IMR-90 (cell line): Measurements from ENCODE around the gene FRMD1. TPM values are rescaled to one million over a fixed set of nuclear protein-coding genes. Genes with fewer than 3 reads are reported as not detected.

Experiments used
- ATAC-seq: fragments of 200-7000 bp; cut with Tn5 transposase; 2 replicates; pipeline ENCODE4 v1.9.1; 2020; ENCODE audit warnings: low read depth, mild to moderate bottlenecking, moderate library complexity
- BruUV-seq: library from RNA; stranded (reverse); fragments of 400-500 nt; replicated peaks from 2 replicates; lab custom pipeline; 2021; lab: Mats Ljungman, UMichigan
- CTCF ChIA-PET: fragments of 300-600 bp; formaldehyde crosslinking; extraction: SDS; loops from one replicate; lab custom pipeline; 2021; ENCODE audit warnings: antibody characterized with exemption; lab: Yijun Ruan, JAX
- POLR2A ChIA-PET: fragments of 300-600 bp; sonication (Branson Sonifier 250); formaldehyde crosslinking; loops from one replicate; lab custom pipeline; 2022; ENCODE audit warnings: antibody characterized with exemption; ENCODE audit not compliant: unreplicated experiment; lab: Charles Lee
- DNase-seq: peaks from one replicate; pipeline ENCODE4 v3.0.0; 2013
- H2AFZ ChIP-seq: replicated peaks from 2 replicates; pipeline ENCODE3; 2013; ENCODE audit warnings: low read length, mild to moderate bottlenecking; ENCODE audit not compliant: poor library complexity
- H2AK5ac ChIP-seq: 2 replicates; pipeline ENCODE4 v1.6.1; 2013; ENCODE audit warnings: low read depth, low read length, inconsistent platforms
- H2AK9ac ChIP-seq: replicated peaks from 2 replicates; pipeline ENCODE3; 2013; ENCODE audit warnings: mild to moderate bottlenecking, low read depth, low read length, moderate library complexity; ENCODE audit not compliant: poor library complexity
- H2BK120ac ChIP-seq: 2 replicates; pipeline ENCODE4 v1.6.1; 2013; ENCODE audit warnings: low read depth, low read length, inconsistent platforms
- H2BK15ac ChIP-seq: 3 replicates; pipeline ENCODE4 v1.6.1; 2013; ENCODE audit warnings: low read depth, low read length, inconsistent platforms
- H2BK20ac ChIP-seq: 2 replicates; pipeline ENCODE4 v1.6.1; 2013; ENCODE audit warnings: low read depth, mild to moderate bottlenecking, inconsistent platforms, low read length, moderate library complexity
- H2BK5ac ChIP-seq: 2 replicates; pipeline ENCODE4 v1.6.1; 2013; ENCODE audit warnings: mild to moderate bottlenecking, low read depth, low read length, inconsistent platforms; ENCODE audit not compliant: poor library complexity, severe bottlenecking
- H3K14ac ChIP-seq: replicated peaks from 2 replicates; pipeline ENCODE4 v1.6.1; 2013; ENCODE audit warnings: low read depth, low read length, inconsistent platforms
- H3K18ac ChIP-seq: 2 replicates; pipeline ENCODE4 v1.6.1; 2013; ENCODE audit warnings: low read depth, low read length, control low read depth
- H3K23ac ChIP-seq: 2 replicates; pipeline ENCODE4 v1.6.1; 2013; ENCODE audit warnings: low read depth, low read length, inconsistent platforms
- H3K27ac ChIP-seq: 2 replicates; pipeline ENCODE4 v1.5.1; 2013; ENCODE audit warnings: mild to moderate bottlenecking, control low read depth, low read length; ENCODE audit not compliant: insufficient read depth
- H3K27me3 ChIP-seq: 2 replicates; pipeline ENCODE4 v1.6.1; 2013; ENCODE audit warnings: low read length; ENCODE audit not compliant: control insufficient read depth, insufficient read depth
- H3K36me3 ChIP-seq: 2 replicates; pipeline ENCODE4 v1.6.1; 2013; ENCODE audit warnings: low read length, mixed read lengths; ENCODE audit not compliant: control insufficient read depth, insufficient read depth
- H3K4ac ChIP-seq: 2 replicates; pipeline ENCODE4 v1.6.1; 2013; ENCODE audit warnings: low read depth, low read length, inconsistent platforms
- H3K4me1 ChIP-seq: 2 replicates; pipeline ENCODE4 v1.6.1; 2013; ENCODE audit warnings: low read length, mixed read lengths; ENCODE audit not compliant: control insufficient read depth, insufficient read depth
- H3K4me2 ChIP-seq: 2 replicates; pipeline ENCODE4 v1.6.1; 2013; ENCODE audit warnings: low read depth, mild to moderate bottlenecking, control low read depth, low read length, moderate library complexity
- H3K4me3 ChIP-seq: 2 replicates; pipeline ENCODE4 v1.5.1; 2013; ENCODE audit warnings: low read depth, mild to moderate bottlenecking, control low read depth, low read length, moderate library complexity; ENCODE audit not compliant: insufficient read depth
- H3K56ac ChIP-seq: 2 replicates; pipeline ENCODE4 v1.6.1; 2013; ENCODE audit warnings: low read length, inconsistent platforms; ENCODE audit not compliant: insufficient read depth; ENCODE audit errors: extremely low read depth
- H3K79me1 ChIP-seq, 2 experiments: 2 replicates each; pipeline ENCODE4 v1.6.1; 2013; ENCODE audit warnings: low read length in 2 of 2, inconsistent platforms in 1 of 2, low read depth in 1 of 2
- H3K9ac ChIP-seq: 2 replicates; pipeline ENCODE4 v1.6.1; 2013; ENCODE audit warnings: low read depth, low read length, control low read depth
- H3K9me1 ChIP-seq: 2 replicates; pipeline ENCODE4 v1.6.1; 2013; ENCODE audit warnings: low read length, inconsistent platforms; ENCODE audit not compliant: insufficient read depth
- H3K9me3 ChIP-seq: 2 replicates; pipeline ENCODE4 v1.6.1; 2013; ENCODE audit warnings: low read length; ENCODE audit not compliant: control insufficient read depth, insufficient read depth
- H4K20me1 ChIP-seq: 2 replicates; pipeline ENCODE4 v1.6.1; 2013; ENCODE audit warnings: low read length, inconsistent platforms; ENCODE audit not compliant: insufficient read depth
- H4K5ac ChIP-seq: 2 replicates; pipeline ENCODE4 v1.6.1; 2013; ENCODE audit warnings: mild to moderate bottlenecking, low read depth, low read length, control low read depth
- H4K8ac ChIP-seq, 2 experiments: 2 replicates each; pipeline ENCODE4 v1.6.1; 2013; ENCODE audit warnings: low read depth in 2 of 2, low read length in 2 of 2, control low read depth in 1 of 2, inconsistent platforms in 1 of 2
- H4K91ac ChIP-seq: 2 replicates; pipeline ENCODE4 v1.6.1; 2013; ENCODE audit warnings: low read depth, low read length, inconsistent platforms; ENCODE audit not compliant: insufficient read depth
- CHD1 ChIP-seq: IDR thresholded peaks from 2 replicates; pipeline ENCODE4 v1.6.1; 2012; ENCODE audit warnings: low read depth, low read length, improper control_type of control experiment
- WGBS, 2 experiments: methylation state at CpG; one replicate each; pipeline versions ENCODE4 v1.1.5 to v1.1.7; 2013; ENCODE audit warnings: missing lambda C conversion rate in 2 of 2; ENCODE audit not compliant: insufficient read length in 1 of 2; ENCODE audit errors: extremely low coverage in 2 of 2; 5-methylcytosine and 5-hydroxymethylcytosine counted together
- dilution Hi-C: fragments of 300-500 bp; cut with HindIII; formaldehyde crosslinking; loops from one replicate; pipeline ENCODE4 v1.14.3; 2018; ENCODE audit warnings: low sequenced_read_pairs; ENCODE audit not compliant: unreplicated experiment
- in situ Hi-C: fragments of 300-500 bp; cut with MboI; formaldehyde crosslinking; loops from 3 replicates; pipeline ENCODE4 v1.14.3; 2019; ENCODE audit warnings: low sequenced_read_pairs, inconsistent platforms, mixed read lengths
- intact Hi-C: fragments of 100-400 bp; cut with micrococcal nuclease; formaldehyde crosslinking; loops from 2 replicates; pipeline ENCODE4 v1.10.0; 2022
- polyA plus RNA-seq, 3 experiments: library from polyadenylated mRNA; depleted of rRNA; stranded (reverse); fragments of >200 nt; gene quantifications; 2 replicates each; pipeline ENCODE4 v1.2.3, GENCODE V29; 2012; ENCODE audit warnings: low replicate concordance in 1 of 3
- total RNA-seq: library from RNA; depleted of rRNA; stranded (reverse); fragments of >200 nt; gene quantifications from 2 replicates; pipeline ENCODE4 v1.2.3, GENCODE V29; 2012

The FRMD1 gene
- total and polyA plus RNA-seq, 2 of the 4 experiments (the other 2 are of a cell fraction): not detected

DNA sequence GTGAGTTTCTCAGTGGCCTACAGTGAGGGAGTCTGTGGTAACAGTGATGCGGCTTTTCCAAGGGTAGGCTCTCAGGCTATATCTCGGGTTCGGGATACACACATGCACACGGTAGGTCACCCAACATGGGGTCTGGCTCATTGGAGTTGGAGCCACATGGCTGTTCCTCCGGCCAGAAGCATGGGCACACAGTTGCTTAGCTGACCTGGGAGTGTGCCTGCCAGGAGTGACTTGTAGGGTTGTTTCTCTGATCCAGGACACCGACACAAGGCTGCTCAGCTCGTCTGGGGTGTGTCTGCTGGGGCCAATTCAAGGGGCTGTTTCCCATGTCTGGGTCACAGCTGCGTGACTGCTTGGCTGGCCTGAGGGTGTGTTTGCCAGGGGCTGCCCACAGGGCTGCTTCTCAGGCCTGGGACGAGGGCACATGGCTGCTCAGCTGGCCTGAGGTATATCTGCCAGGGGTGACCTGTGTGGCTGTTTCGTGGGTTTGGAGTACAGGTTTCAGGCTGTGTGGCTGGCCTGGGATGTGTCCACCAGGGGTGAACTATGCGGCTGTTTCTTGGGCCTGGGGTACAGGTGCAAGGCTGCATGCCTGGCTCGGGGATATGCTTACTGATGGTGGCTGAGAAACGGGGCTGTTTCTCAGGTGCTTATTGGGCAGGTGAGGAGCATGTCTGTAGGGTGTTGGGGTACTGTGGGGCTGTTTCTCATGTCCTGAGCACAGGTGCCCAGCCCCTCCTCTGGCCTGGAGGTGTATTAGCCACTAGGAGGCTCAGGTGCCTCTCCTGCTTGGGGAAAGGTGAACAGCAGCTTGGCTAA, 66.4 kb downstream of the FRMD1 start:
- no peak overlapping the region for H2AFZ ChIP-seq
- no peaks in the 10 kb centered on the region for H3K9me1 ChIP-seq
- no peak overlapping the region for H3K27ac ChIP-seq
- no peaks in the 10 kb centered on the region for H4K20me1 ChIP-seq
- no peak overlapping the region for H2BK15ac ChIP-seq
- H3K79me1 ChIP-seq: no peaks in the 10 kb centered on the region
- peaks cover 25% of the 10 kb centered on the region for H3K9me3 ChIP-seq
- H2AK9ac ChIP-seq: no peak overlapping the region
- no peak overlapping the region for H3K4me3 ChIP-seq
- no peak for ATAC-seq
- in situ Hi-C loops (no loop called here), intact Hi-C loops (no loop called here), dilution Hi-C loops (no loop called here)
- no peak overlapping the region for H2AK5ac ChIP-seq
- H3K14ac ChIP-seq: no peak overlapping the region
- no TSS peak for BruUV-seq
- no peak for TF ChIP-seq CHD1
- no peak overlapping the region for H4K91ac ChIP-seq
- peaks cover 8% of the 10 kb centered on the region for H3K27me3 ChIP-seq
- H2BK5ac ChIP-seq: no peak overlapping the region
- H2BK20ac ChIP-seq: no peak overlapping the region
- no peak overlapping the region for H3K18ac ChIP-seq
- DNase-seq: no peak
- H3K4ac ChIP-seq: no peak overlapping the region
- H4K5ac ChIP-seq: no peak overlapping the region
- H4K8ac ChIP-seq: no peak overlapping the region
- no peak overlapping the region for H3K23ac ChIP-seq
- H3K56ac ChIP-seq: no peak overlapping the region
- H3K9ac ChIP-seq: no peak overlapping the region
- POLR2A ChIA-PET: no interaction called here
- CTCF ChIA-PET: no interaction called here
- no peak overlapping the region for H3K4me2 ChIP-seq
- H2BK120ac ChIP-seq: no peak overlapping the region
- WGBS, 2 experiments: 80% methylated on average over 3 of the region's 13 CpGs; no CpG with 5 or more reads in 1 of the 2 experiments
- H3K4me1 ChIP-seq: no peaks in the 10 kb centered on the region
- no peaks in the 10 kb centered on the region for H3K36me3 ChIP-seq
